ENCODE measurements around the gene TNFAIP8L1. TPM values are rescaled to one million over a fixed set of nuclear protein-coding genes. Genes with fewer than 3 reads are reported as not detected.
A peak's percentile ranks its signal among the peaks of the same experiment; 100 is the strongest.

The TNFAIP8L1 gene
- total and polyA plus RNA-seq, 2 of the 8 experiments (the other 6 are each of a cell fraction or from before 2014, with no cell fraction given), result 3.2 to 6.1 TPM

GRCh38 chr19:4676955-4677731 lies 37.8 kb downstream of the TNFAIP8L1 start:
- Histone ChIP-seq H2BK120ac (replicated peaks; ENCODE audit: low read depth, low read length) (no peak overlapping the region), H3K9ac (replicated peaks in 1 of 4; ENCODE audit: extremely low read depth in 1 of 4, low read depth in 3 of 4, low read length in 3 of 4) (no peak overlapping the region; a peak in 1 of 7 replicates), H3K4me3 (ENCODE audit: extremely low read depth in 1 of 4, insufficient read depth in 2 of 4, low read depth in 3 of 4, low read length in 4 of 4) (peak overlapping the region in 1 of 4 experiments; percentile 20; a peak in 1 of 8 replicates), H3K79me1 (ENCODE audit: low read depth, low read length) (no peaks in the 10 kb centered on the region), H3K36me3 (ENCODE audit: control insufficient read depth in 2 of 4, insufficient read depth in 4 of 4, low read length in 3 of 4) (peaks cover 0 to 4% (median 2%) of the 10 kb centered on the region in 4 experiments; a peak in 5 of 8 replicates), H2BK12ac (ENCODE audit: low read depth, low read length) (peak overlapping the region; percentile 75; the same call in 1 of the 2 replicates), H4K20me1 (replicated peaks in 1 of 2; ENCODE audit: control insufficient read depth in 1 of 2, insufficient read depth in 2 of 2, low read length in 2 of 2) (peaks cover 0 to 1% of the 10 kb centered on the region in 2 experiments), H3K14ac (ENCODE audit: insufficient read length) (no peak overlapping the region), H3K23me2 (ENCODE audit: low read depth, low read length) (no peaks in the 10 kb centered on the region), H3K9me3 (ENCODE audit: insufficient read depth in 2 of 2, low read depth in 1 of 2, low read length in 1 of 2) (no peaks in the 10 kb centered on the region), H3K56ac (replicated peaks; ENCODE audit: insufficient read length, low read depth, low read length) (no peak overlapping the region), H3K27me3 (replicated peaks in 1 of 4; ENCODE audit: control insufficient read depth in 3 of 4, extremely low read depth in 1 of 4, insufficient read depth in 3 of 4, low read length in 3 of 4) (no peaks in the 10 kb centered on the region; a peak in 1 of 7 replicates), H4K91ac (replicated peaks; ENCODE audit: insufficient read length, low read length) (no peak overlapping the region), H3K23ac (ENCODE audit: insufficient read length) (no peak overlapping the region), H2AK5ac (ENCODE audit: low read depth, low read length) (no peak overlapping the region; the same call in 1 of the 2 replicates), H3K4me1 (replicated peaks in 1 of 4; ENCODE audit: control insufficient read depth in 3 of 4, insufficient read depth in 4 of 4, low read length in 3 of 4) (peaks cover 0 to 11% (median 8%) of the 10 kb centered on the region in 4 experiments; a peak in 6 of 7 replicates), H3K27ac (ENCODE audit: low read depth, low read length) (no peak overlapping the region), H2BK20ac (ENCODE audit: low read length) (no peak overlapping the region), H2BK5ac (ENCODE audit: low read depth, low read length) (no peak overlapping the region), H3K79me2 (ENCODE audit: control insufficient read depth in 1 of 2, insufficient read depth in 2 of 2, low read length in 2 of 2) (no peaks in the 10 kb centered on the region), H3K4me2 (ENCODE audit: insufficient read depth in 1 of 2, low read depth in 2 of 2, low read length in 2 of 2) (peak overlapping the region in 1 of 2 experiments; percentile 30; a peak in 1 of 4 replicates), H2AFZ (ENCODE audit: low read length) (no peak overlapping the region), H3K18ac (ENCODE audit: extremely low read depth, low read length) (no peak overlapping the region), H4K8ac (ENCODE audit: extremely low read depth, insufficient read depth, low read length) (no peak overlapping the region), H3K4ac (replicated peaks; ENCODE audit: insufficient read length, low read depth, low read length) (no peak overlapping the region), H4K5ac (ENCODE audit: insufficient read length, low read depth, low read length) (no peak overlapping the region), H2BK15ac (ENCODE audit: low read length) (peak overlapping the region; percentile 92; the same call in 1 of the 2 replicates)
- POLR2A ChIA-PET (ENCODE audit: partially characterized antibody), result interaction anchor here (0.6 to 1.9 kb wide), 3 partner anchors 21 to 655 kb away, joined by 3 to 4 read pairs (median 3); no protein-coding TSS in a partner anchor
- peak; percentile 75 to 91 for DNase-seq (ENCODE audit: low read depth in 1 of 2, low spot score in 2 of 2)
- WGBS, 2 experiments (ENCODE audit: extremely low coverage in 1 of 2, insufficient coverage in 1 of 2, insufficient read length in 1 of 2, insufficient replicate concordance in 2 of 2, low coverage in 1 of 2, low lambda C conversion rate in 2 of 2, missing lambda C conversion rate in 1 of 2), result 70% methylated on average over 17 of the region's 17 CpGs; no CpG with 5 or more reads in 1 of the 2 experiments
- CTCF ChIA-PET (ENCODE audit: partially characterized antibody), result interaction anchor here (0.5 to 2.5 kb wide), 21 partner anchors 9 to 328 kb away, joined by 3 to 11 read pairs (median 4); no protein-coding TSS in a partner anchor
- FAIRE-seq, result no peak
- TF ChIP-seq MAFK (IDR thresholded peaks at IDR 0.05; ENCODE audit: low read depth, low read length) (no peak), GTF2F1 (IDR thresholded peaks at IDR 0.05; ENCODE audit: borderline replicate concordance, low read depth, low read length) (no peak), CHD2 (IDR thresholded peaks at IDR 0.05; ENCODE audit: low read length) (no peak), JUND (IDR thresholded peaks at IDR 0.05; ENCODE audit: low read length) (no peak), YY1 (IDR thresholded peaks at IDR 0.05; ENCODE audit: low read depth, low read length) (0 out of 2 replicates have a peak, but pooled peaks have one; percentile 11), SP1 (IDR thresholded peaks at IDR 0.05; ENCODE audit: low read depth, low read length) (peak; percentile 46; the same call in 1 of the 2 replicates), MAX (IDR thresholded peaks at IDR 0.05) (0 out of 2 replicates have a peak, but pooled peaks have one; percentile 20), CTCF (IDR thresholded peaks at IDR 0.05; ENCODE audit: control extremely low read depth in 1 of 3, insufficient read depth in 1 of 3, low read depth in 1 of 3, low read length in 3 of 3) (peak; percentile 73 to 95 (median 92))
